Measurements from ENCODE around the gene CHPF.

GRCh38 chr2:219539926-219540678, 3.5 kb downstream of the CHPF start:
- no peak for TF ChIP-seq CTCF (IDR thresholded peaks at IDR 0.05; ENCODE audit: insufficient read depth, low read depth, low read length)
- TF ChIP-seq EZH2 (IDR thresholded peaks at IDR 0.05; ENCODE audit: insufficient read depth, low read length), result no peak

Data from astrocyte (in vitro differentiated cells and primary cell).